ENCODE results near the gene VPS4B.
"Not testable (repeated sequence)": the region's sequence is repeated elsewhere in the genome, so short reads cannot be mapped to it uniquely, and the experiment has no call there.

Gene VPS4B

DNA sequence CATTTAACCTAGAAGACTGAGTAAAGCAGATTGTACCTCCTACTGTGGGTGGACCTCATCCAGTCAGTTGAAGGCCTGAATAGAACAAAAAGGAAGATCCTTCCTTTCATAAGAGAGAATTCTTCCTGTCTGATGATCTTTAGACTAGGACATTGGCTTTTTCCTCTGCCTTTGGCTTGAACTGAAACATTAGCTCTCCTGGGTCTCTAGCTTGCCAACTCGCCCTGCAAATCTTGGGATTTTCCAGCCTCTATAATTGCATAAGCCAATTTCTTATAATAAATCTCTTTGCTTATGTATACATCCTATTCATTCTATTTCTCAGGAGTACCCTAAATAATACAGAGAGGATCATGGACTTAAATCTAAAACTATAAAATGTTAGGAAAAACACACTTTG, 49.1 kb downstream of the VPS4B start:
- in situ Hi-C loops (cut with MboI; ENCODE audit: low sequenced_read_pairs): no loop called here

DNA sequence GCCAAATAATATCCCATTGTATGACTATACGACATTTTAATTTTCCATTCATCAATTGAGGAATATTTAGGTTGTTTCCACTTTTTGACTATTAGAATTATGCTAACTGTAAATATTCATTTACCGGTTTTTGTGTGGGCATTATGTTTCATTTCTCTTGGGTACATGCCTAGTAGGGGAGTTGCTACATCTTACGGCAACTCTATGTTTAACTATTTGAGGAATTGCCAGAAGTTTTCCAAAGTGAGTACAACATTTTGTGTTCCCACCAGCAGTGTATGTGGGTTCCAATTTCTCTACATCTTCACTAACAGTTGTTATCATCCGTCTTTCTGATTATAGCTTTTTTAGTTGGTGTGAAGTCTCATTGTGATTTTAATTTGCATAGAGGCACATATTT, 53.7 kb downstream of the VPS4B start:
- in situ Hi-C loops (cut with MboI; ENCODE audit: low sequenced_read_pairs): no loop called here

DNA sequence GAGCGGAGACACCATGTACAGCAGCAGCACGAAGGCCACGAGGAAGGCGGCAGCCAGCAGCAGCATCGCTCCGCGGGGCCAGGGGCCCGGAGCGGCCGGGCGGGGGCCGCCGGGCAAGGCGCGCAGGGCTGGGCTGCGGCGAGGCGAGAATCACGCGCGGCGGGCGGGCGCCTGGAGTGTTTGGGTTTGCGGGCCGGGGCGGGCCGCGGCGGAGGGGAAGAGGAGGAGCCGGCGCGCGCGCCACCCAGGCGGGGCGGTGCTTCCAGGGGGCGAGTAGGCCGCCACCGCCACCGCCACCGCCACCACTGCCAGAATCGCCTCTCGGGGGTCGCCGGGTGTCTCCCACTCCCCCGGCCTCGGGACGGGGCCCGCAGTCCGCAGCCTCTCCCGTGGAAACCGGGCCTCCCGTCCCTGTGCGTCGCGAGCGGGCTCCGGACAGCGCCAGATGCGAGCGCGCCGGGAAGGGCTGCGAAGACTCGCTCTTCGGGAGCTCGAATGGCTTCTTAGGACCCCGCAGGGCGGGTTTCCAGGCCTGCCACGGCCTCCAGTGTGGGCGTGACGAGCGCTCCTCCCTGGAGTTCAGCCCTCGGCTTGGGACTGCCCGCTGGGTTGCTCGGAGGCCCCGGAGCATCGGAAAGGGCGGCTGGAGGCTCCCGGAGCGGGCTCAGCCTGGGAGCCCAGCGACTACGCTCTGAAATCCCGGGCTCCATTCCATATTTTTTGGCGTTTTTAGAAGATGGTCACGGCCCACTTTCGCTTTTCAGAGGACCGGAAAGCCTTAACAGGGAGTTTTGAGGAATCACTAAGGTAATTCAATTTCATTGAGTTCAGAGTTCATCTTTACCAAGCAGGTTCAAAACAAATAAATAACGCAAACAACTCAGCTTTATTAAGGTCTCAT, 55.0 kb downstream of the VPS4B start, which contains the start of gene KDSR:
Gene KDSR, minus strand, starts transcription at position 154 of the 901 bp plus-strand sequence. Its CDS starts 88 bp downstream, at position 66.
- in situ Hi-C loops (cut with MboI; ENCODE audit: low sequenced_read_pairs): no loop called here

DNA sequence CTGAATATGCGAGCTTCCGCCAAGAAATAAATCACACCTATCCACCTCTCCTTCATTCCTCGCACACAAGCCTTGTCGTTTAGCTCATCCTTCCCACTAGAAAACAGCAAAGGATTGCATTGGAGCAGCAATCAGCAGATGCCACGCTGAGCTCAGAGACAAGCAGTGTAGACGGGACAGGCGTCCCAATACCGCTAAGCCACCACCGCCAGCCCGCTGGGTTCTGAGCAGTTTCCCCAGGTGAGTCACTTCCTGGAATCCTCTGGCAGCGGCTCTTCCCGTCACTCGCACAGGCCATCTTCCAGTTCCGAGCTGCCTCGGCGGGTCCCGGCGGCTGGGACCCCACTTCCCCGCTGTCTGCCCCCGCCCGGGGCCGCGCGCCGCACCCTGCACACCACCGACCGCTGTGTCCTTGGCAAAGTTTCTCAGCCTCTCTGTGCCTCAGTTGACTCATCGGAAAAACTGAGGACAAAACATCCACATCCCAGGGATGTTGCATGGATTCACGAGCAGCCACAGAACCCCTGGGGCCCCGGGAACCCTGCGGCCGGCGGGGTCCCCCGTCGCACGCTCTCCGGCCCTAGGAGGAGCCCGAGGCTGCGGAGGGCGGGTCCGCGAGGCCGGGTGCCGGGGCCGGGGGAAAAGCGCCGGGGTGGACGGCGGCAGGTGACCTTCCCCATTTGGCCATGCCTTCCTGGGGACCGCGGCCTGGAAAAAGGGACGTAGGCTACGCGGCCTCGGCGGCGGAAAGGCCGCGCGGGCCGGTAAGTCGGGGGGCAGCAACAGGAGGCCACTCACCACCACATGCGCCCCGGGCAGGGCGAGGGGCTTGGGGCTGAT, 55.8 kb downstream of the VPS4B start:
- in situ Hi-C loops (cut with MboI; ENCODE audit: low sequenced_read_pairs): no loop called here

DNA sequence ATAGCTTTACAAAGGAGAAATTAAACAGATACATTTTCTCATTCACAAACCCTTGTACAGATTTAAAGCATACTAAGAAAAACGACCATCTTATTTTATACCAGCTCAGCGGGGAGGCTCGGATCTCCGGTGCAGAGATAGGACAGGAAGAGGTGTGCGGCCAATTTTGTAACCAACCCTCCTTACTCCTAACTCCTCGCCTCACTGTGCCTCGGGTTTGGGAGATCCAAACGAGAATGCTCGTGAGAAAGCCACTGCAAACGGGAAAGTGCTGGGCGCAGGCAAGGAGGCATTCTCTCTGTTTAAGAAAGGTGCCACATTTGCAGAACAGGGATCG, 56.4 kb downstream of the VPS4B start:
- in situ Hi-C loops (cut with MboI; ENCODE audit: low sequenced_read_pairs): no loop called here

DNA sequence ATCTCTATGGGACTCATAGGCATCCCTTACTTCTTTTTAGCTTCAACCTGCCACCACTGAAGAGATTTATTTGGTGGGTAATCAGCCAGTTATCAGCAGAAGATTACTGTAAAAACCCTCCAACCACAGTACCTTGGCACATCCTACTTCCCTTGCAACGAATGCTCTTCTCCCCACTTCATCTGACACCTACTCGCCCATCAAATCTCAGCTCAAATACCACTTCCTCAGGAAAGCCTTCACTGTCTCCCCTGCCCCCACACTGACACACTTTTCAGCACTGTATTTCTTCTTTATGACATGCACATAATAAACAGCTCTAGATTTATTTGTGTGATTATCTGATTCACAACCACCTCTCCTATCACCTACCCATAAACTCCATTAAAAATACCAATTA, 58.3 kb downstream of the VPS4B start:
- in situ Hi-C loops (cut with MboI; ENCODE audit: low sequenced_read_pairs): no loop called here

DNA sequence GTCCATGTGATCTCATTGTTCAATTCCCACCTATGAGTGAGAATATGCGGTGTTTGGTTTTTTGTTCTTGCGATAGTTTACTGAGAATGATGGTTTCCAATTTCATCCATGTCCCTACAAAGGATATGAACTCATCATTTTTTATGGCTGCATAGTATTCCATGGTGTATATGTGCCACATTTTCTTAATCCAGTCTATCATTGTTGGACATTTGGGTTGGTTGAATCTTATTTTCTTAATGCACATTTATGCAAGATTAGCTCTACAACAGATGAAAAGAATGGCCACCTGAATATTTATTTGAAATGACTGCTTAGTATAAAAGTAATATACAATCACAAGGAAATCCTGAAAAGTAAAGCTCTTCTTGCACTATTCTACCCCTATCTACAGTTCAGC, 58.9 kb downstream of the VPS4B start:
- in situ Hi-C loops (cut with MboI; ENCODE audit: low sequenced_read_pairs): not testable (repeated sequence)

DNA sequence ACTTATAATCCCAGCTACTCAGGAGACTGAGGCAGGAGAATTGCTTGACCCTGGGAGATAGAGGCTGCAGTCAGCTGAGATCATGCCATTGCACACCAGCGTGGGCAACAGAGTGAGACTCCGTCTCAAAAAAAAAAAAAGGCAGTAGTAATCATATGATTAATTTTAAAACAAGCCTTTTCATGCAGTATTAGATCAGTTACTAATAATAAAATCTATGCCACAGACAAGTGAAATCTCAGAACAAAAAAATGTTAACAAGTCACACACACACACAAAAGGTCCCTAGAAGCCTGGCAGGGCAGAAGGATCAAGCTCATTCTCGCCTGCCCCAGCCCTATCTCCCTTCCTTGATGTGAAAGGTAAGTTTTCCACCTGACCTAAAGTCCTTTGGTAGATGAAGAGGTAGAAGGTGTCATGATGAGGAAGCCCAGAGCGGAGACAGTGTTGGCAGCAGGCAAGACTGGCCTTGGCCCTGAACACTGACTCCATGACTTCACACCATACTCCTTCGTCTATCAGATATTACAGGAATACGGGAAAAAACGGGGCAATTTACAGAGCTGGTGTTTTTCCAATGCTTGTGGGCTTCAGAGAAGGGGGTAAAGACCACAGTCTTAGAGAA, 65.9 kb downstream of the VPS4B start:
- in situ Hi-C loops (cut with MboI; ENCODE audit: low sequenced_read_pairs): no loop called here

DNA sequence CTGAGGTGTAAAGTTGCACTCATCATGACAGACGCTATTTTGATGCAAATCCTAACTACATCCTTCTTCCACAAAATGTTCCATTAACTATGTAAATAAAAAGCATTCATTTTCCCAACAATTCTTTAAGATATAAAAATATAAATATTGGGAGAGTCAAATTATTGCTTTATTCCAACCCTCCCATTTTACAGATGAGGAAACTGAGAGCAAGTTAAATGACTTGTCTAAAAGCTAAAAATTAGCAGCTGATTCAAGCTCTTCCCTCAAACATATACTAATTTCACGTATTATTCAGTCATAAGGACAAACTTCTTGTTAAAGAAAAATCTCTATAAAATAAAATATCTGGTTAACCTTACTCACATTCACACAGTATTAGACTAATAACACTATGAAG, 72.0 kb downstream of the VPS4B start:
- in situ Hi-C loops (cut with MboI; ENCODE audit: low sequenced_read_pairs): no loop called here

DNA sequence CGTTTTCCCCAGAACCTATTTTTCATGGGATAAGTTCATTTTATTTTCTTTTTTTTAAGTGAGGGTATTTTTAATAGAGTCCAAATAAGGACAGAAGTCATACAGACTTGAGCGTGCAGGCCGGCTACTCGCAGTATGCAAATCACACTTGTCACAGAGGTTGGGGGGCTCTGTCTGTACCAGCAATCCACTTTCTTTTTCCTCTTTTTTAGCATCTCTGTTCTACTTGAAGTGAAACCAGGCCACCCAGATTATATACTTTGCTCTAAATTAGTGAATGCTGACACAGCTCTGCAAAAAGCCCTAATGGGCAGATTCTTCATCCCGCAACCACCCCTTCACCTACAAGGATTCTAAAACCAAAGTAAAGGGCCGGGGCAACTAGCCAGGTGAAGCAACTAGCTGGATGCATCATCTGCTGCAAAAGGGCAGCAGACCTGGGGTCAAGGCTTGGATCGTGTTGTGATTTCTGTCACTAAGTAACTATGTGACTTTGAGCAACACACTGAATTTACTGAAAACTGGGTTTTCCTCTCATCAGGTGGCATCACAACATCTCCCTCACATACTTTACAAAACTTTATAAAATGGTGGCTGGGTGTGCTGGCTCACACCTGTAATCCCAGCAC, 73.7 kb downstream of the VPS4B start:
- in situ Hi-C loops (cut with MboI; ENCODE audit: low sequenced_read_pairs): loop anchor here (25.0 kb wide), 1 partner anchor 736 kb away; no protein-coding TSS in a partner anchor

DNA sequence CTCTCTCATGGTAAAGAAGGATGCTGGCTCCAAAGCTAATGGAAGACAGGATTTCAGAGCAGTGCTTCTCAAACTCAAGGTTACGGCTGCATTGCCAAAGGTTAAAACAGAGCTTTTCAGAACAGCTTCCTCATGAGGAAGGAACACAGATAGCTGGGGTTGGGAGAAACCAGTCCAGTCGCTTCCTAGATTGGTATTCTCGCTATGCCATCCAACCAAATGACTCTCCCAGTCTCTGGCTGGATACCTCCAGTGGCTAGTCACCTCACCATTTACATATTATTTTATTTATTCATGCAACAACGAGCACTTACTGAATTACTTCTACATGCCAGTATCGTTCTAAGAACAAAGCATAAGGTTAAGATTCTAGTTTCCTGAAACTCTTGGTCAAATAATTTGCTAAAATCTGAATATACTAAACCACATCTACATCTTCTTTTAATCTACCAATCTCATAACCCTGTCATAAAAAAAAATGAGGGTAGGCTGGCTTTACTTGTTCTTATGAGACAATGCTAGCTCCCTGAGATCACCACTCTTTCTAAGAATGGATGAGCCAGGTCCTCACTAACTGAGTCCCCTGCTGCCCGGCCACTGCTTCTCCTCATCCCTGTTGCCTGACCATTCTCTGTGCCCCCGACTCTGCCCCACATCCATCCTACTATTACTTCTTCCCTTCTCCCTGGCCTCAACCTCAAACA, 75.6 kb downstream of the VPS4B start:
- in situ Hi-C loops (cut with MboI; ENCODE audit: low sequenced_read_pairs): loop anchor here (25.0 kb wide), 1 partner anchor 734 kb away; no protein-coding TSS in a partner anchor

DNA sequence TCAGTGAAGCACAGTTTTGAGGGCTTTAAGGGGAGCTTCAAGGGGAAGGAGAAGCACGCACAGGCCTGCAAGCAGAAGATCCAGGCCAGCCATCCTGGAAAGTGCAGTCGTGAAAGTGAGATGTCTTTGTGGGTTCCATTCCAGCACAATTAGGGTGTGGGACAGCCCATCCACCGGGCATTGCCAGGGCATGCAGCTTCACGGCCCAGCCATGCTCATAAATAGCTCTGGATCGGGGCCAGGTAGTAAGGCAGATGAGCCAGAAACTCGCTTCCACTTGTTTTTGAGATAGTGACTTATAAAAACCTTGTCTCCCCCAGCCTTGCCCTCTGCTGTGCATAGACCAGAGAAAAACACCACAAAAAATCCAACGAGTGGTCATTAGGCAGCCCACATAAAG, 76.2 kb downstream of the VPS4B start:
- in situ Hi-C loops (cut with MboI; ENCODE audit: low sequenced_read_pairs): loop anchor here (25.0 kb wide), 1 partner anchor 734 kb away; no protein-coding TSS in a partner anchor

DNA sequence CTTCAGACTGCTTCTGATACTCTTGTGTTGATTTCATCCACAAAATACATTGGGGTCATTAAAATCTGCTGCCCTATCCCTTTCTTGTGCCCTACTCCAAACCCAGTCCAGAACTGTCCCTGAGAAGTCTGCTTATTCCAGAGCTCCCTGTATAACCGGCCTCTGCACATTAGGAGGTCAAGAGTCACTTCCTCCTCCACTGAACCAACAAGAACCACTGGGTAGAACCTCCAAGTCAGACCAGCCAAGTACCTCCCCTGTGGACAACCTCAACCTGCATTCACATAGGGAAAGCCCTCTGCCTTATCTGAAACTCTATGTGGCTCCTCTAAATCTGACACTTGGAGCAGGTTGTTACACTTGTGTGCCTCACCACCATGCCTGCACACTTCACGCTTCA, 77.4 kb downstream of the VPS4B start:
- in situ Hi-C loops (cut with MboI; ENCODE audit: low sequenced_read_pairs): loop anchor here (25.0 kb wide), 1 partner anchor 733 kb away; no protein-coding TSS in a partner anchor

DNA sequence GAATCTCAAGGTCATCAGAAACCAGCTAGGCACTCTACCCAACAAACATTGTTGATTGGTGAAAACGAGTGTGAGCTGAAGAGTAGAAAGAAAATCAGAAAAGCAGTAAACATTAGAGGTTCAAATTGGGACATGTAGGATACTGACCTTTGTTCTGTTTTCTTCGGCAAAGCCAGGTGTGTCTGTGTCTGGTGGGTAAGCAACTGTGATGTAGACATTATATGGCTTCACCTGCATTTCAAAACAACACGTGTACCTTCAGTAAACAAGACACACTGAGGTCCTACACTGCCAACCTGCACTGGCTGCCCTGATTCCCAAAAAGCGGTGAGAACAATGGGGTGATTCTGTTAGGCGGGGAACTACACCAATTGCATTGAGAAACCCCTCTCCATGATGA, 78.0 kb downstream of the VPS4B start:
- in situ Hi-C loops (cut with MboI; ENCODE audit: low sequenced_read_pairs): loop anchor here (25.0 kb wide), 1 partner anchor 732 kb away; no protein-coding TSS in a partner anchor

DNA sequence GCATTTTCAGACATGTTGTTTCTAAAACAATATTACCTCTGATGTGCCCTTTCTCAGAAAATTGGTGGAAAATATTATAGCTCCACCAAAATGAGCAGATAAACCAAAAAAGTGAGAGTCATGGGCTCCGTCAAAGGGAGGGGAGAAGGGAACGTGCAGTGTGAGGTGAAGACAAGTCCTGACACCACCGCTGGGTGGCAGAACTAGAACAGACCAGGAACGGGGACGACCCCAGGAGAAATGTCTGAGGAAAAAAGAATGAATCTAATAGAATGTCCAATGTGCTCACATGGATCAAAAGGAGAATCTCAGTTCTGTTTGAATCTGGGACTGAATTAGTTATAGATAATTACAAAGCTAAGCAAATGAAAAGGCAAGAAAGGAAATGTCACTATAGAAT, 80.1 kb downstream of the VPS4B start:
- in situ Hi-C loops (cut with MboI; ENCODE audit: low sequenced_read_pairs): loop anchor here (25.0 kb wide), 1 partner anchor 730 kb away; no protein-coding TSS in a partner anchor

DNA sequence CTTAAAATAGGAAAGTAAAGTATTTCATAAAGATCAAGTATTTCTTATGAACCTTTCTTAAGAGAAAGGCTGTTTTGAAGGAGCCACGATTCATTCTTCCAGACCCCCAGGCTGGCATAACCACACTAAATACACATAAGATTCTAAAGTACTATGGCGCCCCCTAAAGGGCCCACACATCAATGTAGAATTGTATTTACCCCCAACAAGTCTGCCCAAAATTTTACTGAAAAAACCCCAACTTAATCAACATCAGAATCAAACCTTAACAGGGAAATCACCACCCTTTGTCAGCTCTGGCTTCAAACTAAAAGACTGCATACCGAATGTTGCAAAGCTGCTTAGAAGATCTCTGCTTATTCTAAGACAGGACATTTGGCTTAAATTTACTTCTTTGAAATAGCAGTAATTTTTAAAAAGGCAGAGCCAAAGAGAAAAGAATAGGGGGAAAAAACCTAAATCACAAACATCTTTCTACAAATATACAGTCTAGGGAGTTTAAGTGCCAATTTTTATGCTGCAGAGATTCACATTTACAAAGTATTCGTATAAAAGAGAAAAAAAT, 82.3 kb downstream of the VPS4B start:
- in situ Hi-C loops (cut with MboI; ENCODE audit: low sequenced_read_pairs): loop anchor here (25.0 kb wide), 1 partner anchor 728 kb away; no protein-coding TSS in a partner anchor
